Mucosa of descending colon (tissue), 3 donors: Measurements from ENCODE around the gene FAM163B. TPM values are rescaled to one million over a fixed set of nuclear protein-coding genes. Genes with fewer than 3 reads are reported as not detected.

Source experiments
- ATAC-seq: fragments of 200-7000 bp; cut with Tn5 transposase; one replicate; pipeline ENCODE4 v1.9.1; 2020; ENCODE audit warnings: mild to moderate bottlenecking, moderate library complexity
- DNase-seq, 3 donors: peaks; one replicate each; pipeline ENCODE4 v3.0.0-alpha.2; 2020
- H3K36me3 ChIP-seq: fragments of 200-600 bp; one replicate; pipeline ENCODE4 v1.8.0; 2021; ENCODE audit warnings: low read depth, mild to moderate bottlenecking
- H3K4me1 ChIP-seq: fragments of 200-600 bp; one replicate; pipeline ENCODE4 v1.8.0; 2021; ENCODE audit warnings: low read depth, mild to moderate bottlenecking
- H3K4me3 ChIP-seq: fragments of 200-600 bp; one replicate; pipeline ENCODE4 v1.8.0; 2021; ENCODE audit warnings: mild to moderate bottlenecking
- H3K9me3 ChIP-seq: fragments of 200-600 bp; one replicate; pipeline ENCODE4 v1.8.0; 2021; ENCODE audit warnings: mild to moderate bottlenecking
- CTCF ChIP-seq: fragments of 200-600 bp; IDR thresholded peaks from one replicate; pipeline ENCODE4 v1.8.0; 2022; ENCODE audit warnings: antibody characterized with exemption, mild to moderate bottlenecking
- intact Hi-C, 2 donors: fragments of 100-400 bp; cut with DNase I in 1 of 2; cut with micrococcal nuclease in 1 of 2; formaldehyde crosslinking; loops; one replicate each; pipeline versions ENCODE4 v1.11.0 to v1.11.1; 2022; cut with DNase I, micrococcal nuclease
- total RNA-seq, 3 donors: library from RNA; stranded (reverse); fragmentation: NEBNext Ultra II Directional in 2 of 3; extraction: Animal tissue kit (Norgen Biotek cat#: 25700) in 2 of 3; gene quantifications; one replicate each; pipeline versions ENCODE4 v1.2.1 to v1.2.4, GENCODE V29; 2021 to 2023
- donor health status: DM: no; HTN: no; CAD: no; lungs with moderate emphysema.
- donor health status: DM: no; HTN: no; CAD: no.
- donor health status: DM: no; HTN: yes; CAD: no.

FAM163B gene
- total RNA-seq, 3 donors from 2014 or later = 2.0 to 3.9 (median 3.8) TPM

- ATAC-seq = no peak
- H3K9me3 ChIP-seq = no peaks in the 10 kb centered on the region
- no peak for TF ChIP-seq CTCF
- intact Hi-C loops = no loop called here
- no peak for DNase-seq
- H3K36me3 ChIP-seq = no peaks in the 10 kb centered on the region
- H3K4me3 ChIP-seq = no peak overlapping the region
- H3K4me1 ChIP-seq = no peaks in the 10 kb centered on the region
Observed at GRCh38 chr9:133613432-133613831, 4.2 kb upstream of the FAM163B start.

- Histone ChIP-seq H3K36me3 (no peaks in the 10 kb centered on the region), H3K4me1 (no peaks in the 10 kb centered on the region), H3K4me3 (no peak overlapping the region), H3K9me3 (no peaks in the 10 kb centered on the region)
- DNase-seq (no peak), ATAC-seq (no peak)
- no peak for TF ChIP-seq CTCF
- intact Hi-C loops = no loop called here
Observed at GRCh38 chr9:133612816-133613215, 3.6 kb upstream of the FAM163B start.

GRCh38 chr9:133612051-133612450 is 2.9 kb upstream of the FAM163B start:
- TF ChIP-seq CTCF = no peak
- DNase-seq (no peak), ATAC-seq (no peak)
- Histone ChIP-seq H3K36me3 (no peaks in the 10 kb centered on the region), H3K4me3 (no peak overlapping the region), H3K9me3 (no peaks in the 10 kb centered on the region), H3K4me1 (no peaks in the 10 kb centered on the region)
- intact Hi-C loops = no loop called here

GRCh38 chr9:133610845-133611244 is 1.7 kb upstream of the FAM163B start:
- H3K4me3 ChIP-seq = no peak overlapping the region
- DNase-seq (no peak), ATAC-seq (no peak)
- H3K9me3 ChIP-seq = no peaks in the 10 kb centered on the region
- H3K36me3 ChIP-seq = no peaks in the 10 kb centered on the region
- H3K4me1 ChIP-seq = no peaks in the 10 kb centered on the region
- TF ChIP-seq CTCF = no peak
- intact Hi-C loops = no loop called here

- no peak overlapping the region for H3K4me3 ChIP-seq
- H3K4me1 ChIP-seq = no peaks in the 10 kb centered on the region
- no peaks in the 10 kb centered on the region for H3K9me3 ChIP-seq
- ATAC-seq (no peak), DNase-seq (no peak)
- intact Hi-C loops = no loop called here
- H3K36me3 ChIP-seq = no peaks in the 10 kb centered on the region
- TF ChIP-seq CTCF = no peak
Observed at GRCh38 chr9:133608889-133609288, 300 bp downstream of the FAM163B start.

GRCh38 chr9:133608382-133608781 is 807 bp downstream of the FAM163B start:
- TF ChIP-seq CTCF = no peak
- Histone ChIP-seq H3K4me3 (no peak overlapping the region), H3K4me1 (no peaks in the 10 kb centered on the region), H3K9me3 (no peaks in the 10 kb centered on the region), H3K36me3 (no peaks in the 10 kb centered on the region)
- intact Hi-C loops = no loop called here
- ATAC-seq (no peak), DNase-seq (no peak)
